ENCODE results near the gene FHL1.

- no peak for TF ChIP-seq CTCF (IDR thresholded peaks at IDR 0.05; ENCODE audit: borderline replicate concordance, extremely low read depth, low read length, poor library complexity, severe bottlenecking)
- TF ChIP-seq EZH2 (IDR thresholded peaks at IDR 0.05; ENCODE audit: borderline replicate concordance, low read depth, low read length, severe bottlenecking), result no peak
Observed at GRCh38 chrX:136201601-136202000, 54.3 kb downstream of the FHL1 start.
